Osteocyte (in vitro differentiated cells): ENCODE results near the gene OTOG. TPM values are rescaled to one million over a fixed set of nuclear protein-coding genes. Genes with fewer than 3 reads are reported as not detected.

ENCODE experiments used
- DNase-seq: peaks from one replicate; pipeline ENCODE4 v3.0.0; 2021; ENCODE audit warnings: mixed read lengths; ENCODE audit not compliant: unreplicated experiment; ENCODE audit errors: extremely low spot score
- H3K27ac Mint-ChIP-seq: one replicate; pipeline ENCODE4 v1.8.0; 2021; ENCODE audit warnings: mild to moderate bottlenecking, mixed read lengths; ENCODE audit not compliant: unreplicated experiment
- H3K27me3 Mint-ChIP-seq: one replicate; pipeline ENCODE4 v1.8.0; 2021; ENCODE audit warnings: mixed read lengths; ENCODE audit not compliant: unreplicated experiment
- H3K36me3 Mint-ChIP-seq: one replicate; pipeline ENCODE4 v1.8.0; 2021; ENCODE audit warnings: mixed read lengths; ENCODE audit not compliant: unreplicated experiment
- H3K4me1 Mint-ChIP-seq: one replicate; pipeline ENCODE4 v1.8.0; 2021; ENCODE audit warnings: mixed read lengths; ENCODE audit not compliant: unreplicated experiment
- H3K4me3 Mint-ChIP-seq: one replicate; pipeline ENCODE4 v1.8.0; 2021; ENCODE audit warnings: mild to moderate bottlenecking, moderate library complexity, mixed read lengths; ENCODE audit not compliant: unreplicated experiment
- H3K9me3 Mint-ChIP-seq: one replicate; pipeline ENCODE4 v1.8.0; 2021; ENCODE audit warnings: mixed read lengths; ENCODE audit not compliant: unreplicated experiment
- total RNA-seq: library from RNA; stranded (reverse); gene quantifications from 2 replicates; pipeline ENCODE4 v1.2.1, GENCODE V29; 2021
- TF ChIP-seq, protein P1 (sequence below): fragments of 200-600 bp; sonication (generic); IDR thresholded peaks from 2 replicates; pipeline ENCODE4 v1.5.0; 2021; ENCODE audit warnings: antibody characterized with exemption, mild to moderate bottlenecking, moderate library complexity

OTOG gene
- total RNA-seq, 1 donor from 2014 or later = not detected

DNA sequence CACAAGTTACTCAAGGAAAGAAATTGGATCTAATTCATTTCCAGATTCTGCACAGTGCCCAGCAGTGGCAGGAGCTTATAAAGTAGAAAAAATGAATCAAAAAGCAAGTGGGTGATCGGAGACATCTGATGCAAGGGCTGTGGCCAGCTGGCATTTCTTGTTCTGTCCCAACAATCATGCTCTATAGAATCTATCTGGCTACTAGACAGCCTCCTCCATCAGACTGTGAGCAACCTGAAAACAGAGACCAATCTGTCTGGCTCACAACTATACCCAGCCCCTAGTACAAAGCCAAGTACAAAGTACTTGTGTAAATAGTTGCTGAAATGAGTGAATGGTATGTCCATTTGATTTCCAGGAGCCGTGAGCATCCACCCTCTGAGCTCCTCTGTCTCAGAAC lies 14.3 kb upstream of the OTOG start:
- peaks cover 61% of the 10 kb centered on the region for H3K27me3 Mint-ChIP-seq
- no peaks in the 10 kb centered on the region for H3K4me1 Mint-ChIP-seq
- no peaks in the 10 kb centered on the region for H3K9me3 Mint-ChIP-seq
- no peak overlapping the region for H3K27ac Mint-ChIP-seq
- TF ChIP-seq, protein P1, sequence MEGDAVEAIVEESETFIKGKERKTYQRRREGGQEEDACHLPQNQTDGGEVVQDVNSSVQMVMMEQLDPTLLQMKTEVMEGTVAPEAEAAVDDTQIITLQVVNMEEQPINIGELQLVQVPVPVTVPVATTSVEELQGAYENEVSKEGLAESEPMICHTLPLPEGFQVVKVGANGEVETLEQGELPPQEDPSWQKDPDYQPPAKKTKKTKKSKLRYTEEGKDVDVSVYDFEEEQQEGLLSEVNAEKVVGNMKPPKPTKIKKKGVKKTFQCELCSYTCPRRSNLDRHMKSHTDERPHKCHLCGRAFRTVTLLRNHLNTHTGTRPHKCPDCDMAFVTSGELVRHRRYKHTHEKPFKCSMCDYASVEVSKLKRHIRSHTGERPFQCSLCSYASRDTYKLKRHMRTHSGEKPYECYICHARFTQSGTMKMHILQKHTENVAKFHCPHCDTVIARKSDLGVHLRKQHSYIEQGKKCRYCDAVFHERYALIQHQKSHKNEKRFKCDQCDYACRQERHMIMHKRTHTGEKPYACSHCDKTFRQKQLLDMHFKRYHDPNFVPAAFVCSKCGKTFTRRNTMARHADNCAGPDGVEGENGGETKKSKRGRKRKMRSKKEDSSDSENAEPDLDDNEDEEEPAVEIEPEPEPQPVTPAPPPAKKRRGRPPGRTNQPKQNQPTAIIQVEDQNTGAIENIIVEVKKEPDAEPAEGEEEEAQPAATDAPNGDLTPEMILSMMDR = no peak
- no peak for DNase-seq
- H3K36me3 Mint-ChIP-seq = no peaks in the 10 kb centered on the region
- no peak overlapping the region for H3K4me3 Mint-ChIP-seq

DNA sequence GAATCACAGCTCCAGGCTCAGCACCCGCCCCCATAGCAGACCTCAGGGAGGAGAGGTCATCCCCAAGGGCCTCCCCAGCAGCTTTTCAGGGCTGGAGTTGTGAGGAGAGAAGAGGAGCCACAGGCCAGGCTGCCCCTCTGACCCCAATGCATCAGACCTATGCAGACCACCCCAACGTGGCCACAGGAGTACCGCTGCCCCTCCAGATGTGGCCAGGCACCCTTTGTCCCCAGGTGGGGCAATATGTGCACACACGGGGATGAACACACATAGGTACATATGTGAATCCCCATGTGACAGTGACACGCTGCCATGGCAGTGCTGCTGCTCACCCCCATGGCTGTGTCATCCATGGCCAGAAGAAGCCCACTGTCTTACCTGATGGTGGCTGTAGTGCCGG lies 13.7 kb upstream of the OTOG start:
- H3K4me1 Mint-ChIP-seq = no peaks in the 10 kb centered on the region
- H3K4me3 Mint-ChIP-seq = no peak overlapping the region
- no peaks in the 10 kb centered on the region for H3K36me3 Mint-ChIP-seq
- TF ChIP-seq, protein P1 = no peak
- H3K9me3 Mint-ChIP-seq = no peaks in the 10 kb centered on the region
- H3K27me3 Mint-ChIP-seq = peaks cover 62% of the 10 kb centered on the region
- no peak overlapping the region for H3K27ac Mint-ChIP-seq
- DNase-seq = no peak

DNA sequence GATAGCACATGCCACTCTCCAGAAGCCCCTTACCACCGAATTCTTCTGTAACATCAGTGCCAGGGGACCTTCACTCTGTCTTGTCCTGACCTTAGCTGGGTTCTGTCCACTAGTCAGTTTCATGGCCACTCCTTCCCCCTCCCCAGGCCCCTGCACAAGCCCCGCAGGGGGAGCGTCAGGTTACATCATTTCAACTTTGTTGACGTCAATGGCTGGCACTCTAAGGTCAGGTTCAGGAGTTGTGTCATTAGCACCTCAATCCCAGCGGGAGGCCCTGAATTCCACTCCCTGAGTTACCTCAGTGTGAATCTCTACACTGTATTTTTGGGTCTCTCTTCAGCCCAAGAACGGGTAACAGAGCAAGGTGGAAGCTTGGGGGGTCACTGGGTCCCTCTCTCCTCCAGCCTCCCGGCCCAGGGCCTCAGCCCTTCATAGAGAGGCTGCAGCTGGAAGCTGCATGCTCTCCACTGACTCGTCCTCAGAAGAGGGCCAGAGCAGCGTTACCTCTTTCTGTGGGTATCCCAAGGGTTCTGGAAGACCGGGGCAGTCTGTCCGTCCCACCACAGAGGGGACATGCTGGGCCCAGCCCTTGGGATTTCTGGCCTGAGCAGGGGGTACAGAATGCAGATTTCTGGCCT lies 13.2 kb upstream of the OTOG start:
- H3K9me3 Mint-ChIP-seq = no peaks in the 10 kb centered on the region
- no peaks in the 10 kb centered on the region for H3K36me3 Mint-ChIP-seq
- H3K4me3 Mint-ChIP-seq = no peak overlapping the region
- no peaks in the 10 kb centered on the region for H3K4me1 Mint-ChIP-seq
- no peak overlapping the region for H3K27ac Mint-ChIP-seq
- peaks cover 60% of the 10 kb centered on the region for H3K27me3 Mint-ChIP-seq
- TF ChIP-seq, protein P1 = no peak
- no peak for DNase-seq

DNA sequence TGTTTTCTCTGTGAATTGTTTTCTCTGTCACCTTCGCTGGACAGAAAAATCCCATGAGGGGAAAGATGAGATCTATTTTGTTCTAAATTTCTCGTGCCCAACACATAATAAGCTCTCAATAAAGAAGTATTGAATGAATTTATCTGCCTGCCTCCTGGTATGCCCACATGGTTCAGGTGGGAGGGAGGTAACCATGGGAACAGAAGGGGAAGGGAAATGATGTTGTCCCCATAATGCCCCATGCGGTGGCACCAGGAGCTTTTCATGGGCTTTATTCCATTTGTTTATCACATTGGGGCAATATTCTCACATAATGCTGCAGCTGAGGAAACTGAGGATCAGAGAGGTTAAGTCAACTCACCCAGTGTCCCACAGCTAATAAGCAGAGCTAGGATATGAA lies 11.6 kb upstream of the OTOG start:
- no peak for DNase-seq
- H3K27me3 Mint-ChIP-seq = peaks cover 54% of the 10 kb centered on the region
- H3K4me1 Mint-ChIP-seq = no peaks in the 10 kb centered on the region
- H3K27ac Mint-ChIP-seq = no peak overlapping the region
- TF ChIP-seq, protein P1 = no peak
- H3K9me3 Mint-ChIP-seq = no peaks in the 10 kb centered on the region
- no peak overlapping the region for H3K4me3 Mint-ChIP-seq
- no peaks in the 10 kb centered on the region for H3K36me3 Mint-ChIP-seq

DNA sequence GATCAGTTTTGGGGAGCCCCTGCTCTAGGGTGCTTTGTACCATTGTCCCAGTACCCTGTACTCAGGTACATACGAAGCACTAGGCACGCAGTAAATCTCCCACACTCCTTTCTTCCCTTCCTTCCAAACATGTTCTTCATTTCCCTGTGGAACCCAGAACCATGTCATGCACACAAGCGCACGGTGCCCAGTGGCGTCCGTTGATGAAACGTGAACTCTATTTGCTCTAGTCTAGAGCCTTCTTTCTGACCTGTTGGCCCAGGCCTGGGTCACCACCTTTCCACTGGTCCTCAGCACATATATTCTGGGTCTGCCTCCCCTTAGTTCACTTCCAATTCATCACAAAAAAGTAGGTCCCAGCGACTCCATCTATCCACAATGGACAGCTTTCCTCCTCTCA lies 9.8 kb upstream of the OTOG start:
- Mint-ChIP-seq H3K27ac (no peak overlapping the region), H3K4me1 (no peaks in the 10 kb centered on the region), H3K4me3 (no peak overlapping the region), H3K9me3 (no peaks in the 10 kb centered on the region), H3K27me3 (peaks cover 54% of the 10 kb centered on the region), H3K36me3 (no peaks in the 10 kb centered on the region)
- no peak for DNase-seq
- TF ChIP-seq, protein P1 = no peak
